Subcutaneous abdominal adipose tissue (tissue), 5 donors: ENCODE measurements around the gene NEDD9.
A peak's percentile ranks its signal among the peaks of the same experiment; 100 is the strongest.

Experiments
- H3K27ac ChIP-seq: one replicate; pipeline ENCODE4 v1.7.0; 2013; ENCODE audit warnings: low read depth, mild to moderate bottlenecking, inconsistent platforms, low read length, moderate library complexity
- H3K27me3 ChIP-seq, 5 donors: one replicate each; pipeline ENCODE4 v1.7.0; 2013; ENCODE audit warnings: low read length in 5 of 5, inconsistent platforms in 1 of 5; ENCODE audit not compliant: control insufficient read depth in 5 of 5, insufficient read depth in 4 of 5
- H3K36me3 ChIP-seq, 5 donors: one replicate each; pipeline ENCODE4 v1.7.0; 2013; ENCODE audit warnings: low read length in 5 of 5; ENCODE audit not compliant: control insufficient read depth in 5 of 5, insufficient read depth in 5 of 5
- H3K4me1 ChIP-seq, 5 donors: one replicate each; pipeline ENCODE4 v1.7.0; 2013; ENCODE audit warnings: low read length in 5 of 5, mild to moderate bottlenecking in 3 of 5, moderate library complexity in 1 of 5; ENCODE audit not compliant: control insufficient read depth in 5 of 5, insufficient read depth in 5 of 5
- H3K4me3 ChIP-seq, 5 donors: one replicate each; pipeline ENCODE4 v1.7.0; 2013; ENCODE audit warnings: low read length in 5 of 5, low read depth in 1 of 5
- H3K9ac ChIP-seq, 5 donors: one replicate each; pipeline ENCODE4 v1.7.0; 2013; ENCODE audit warnings: low read length in 5 of 5, mild to moderate bottlenecking in 4 of 5, moderate library complexity in 3 of 5
- H3K9me3 ChIP-seq, 5 donors: one replicate each; pipeline ENCODE4 v1.7.0; 2013; ENCODE audit warnings: low read length in 5 of 5; ENCODE audit not compliant: control insufficient read depth in 5 of 5
- donor health status: healthy.
- donor health status: healthy.
- donor health status: healthy.
- donor health status: healthy.
- donor health status: healthy.

The NEDD9 gene

GRCh38 chr6:11204005-11204399 lies 28.5 kb downstream of the NEDD9 start:
- H3K27ac ChIP-seq = peak overlapping the region; percentile 55

GRCh38 chr6:11203306-11204004 lies 29.0 kb downstream of the NEDD9 start:
- H3K9me3 ChIP-seq = no peaks in the 10 kb centered on the region
- no peaks in the 10 kb centered on the region for H3K27me3 ChIP-seq
- peak overlapping the region; percentile 55 for H3K27ac ChIP-seq
- peaks cover 8 to 50% (median 27%) of the 10 kb centered on the region in 5 donors for H3K36me3 ChIP-seq
- H3K9ac ChIP-seq = no peak overlapping the region
- peaks cover 7 to 67% (median 42%) of the 10 kb centered on the region in 5 donors for H3K4me1 ChIP-seq
- no peak overlapping the region for H3K4me3 ChIP-seq

More at GRCh38 chr6:11204005-11204399, 28.5 kb downstream of the NEDD9 start:
- Histone ChIP-seq H3K9me3 (no peaks in the 10 kb centered on the region), H3K27me3 (no peaks in the 10 kb centered on the region), H3K4me1 (peaks cover 7 to 64% (median 38%) of the 10 kb centered on the region in 5 donors), H3K36me3 (peaks cover 8 to 49% (median 26%) of the 10 kb centered on the region in 5 donors), H3K9ac (no peak overlapping the region), H3K4me3 (no peak overlapping the region)

- no peak overlapping the region for H3K9ac ChIP-seq
- H3K4me3 ChIP-seq = no peak overlapping the region
- H3K9me3 ChIP-seq = no peaks in the 10 kb centered on the region
- H3K27me3 ChIP-seq = no peaks in the 10 kb centered on the region
- H3K36me3 ChIP-seq = peaks cover 8 to 49% (median 23%) of the 10 kb centered on the region in 5 donors
- H3K4me1 ChIP-seq = peaks cover 7 to 68% (median 45%) of the 10 kb centered on the region in 5 donors
- peak overlapping the region; percentile 55 for H3K27ac ChIP-seq
Observed at GRCh38 chr6:11202513-11203305, 29.8 kb downstream of the NEDD9 start.

- Histone ChIP-seq H3K27me3 (no peaks in the 10 kb centered on the region), H3K9ac (no peak overlapping the region), H3K36me3 (peaks cover 5 to 49% (median 23%) of the 10 kb centered on the region in 5 donors), H3K4me1 (peaks cover 4 to 68% (median 45%) of the 10 kb centered on the region in 5 donors), H3K4me3 (no peak overlapping the region), H3K27ac (peak overlapping the region; percentile 55), H3K9me3 (no peaks in the 10 kb centered on the region)
Observed at GRCh38 chr6:11201772-11202512, 30.5 kb downstream of the NEDD9 start.

GRCh38 chr6:11201015-11201414 lies 31.5 kb downstream of the NEDD9 start:
- Histone ChIP-seq H3K9ac (no peak overlapping the region), H3K9me3 (no peaks in the 10 kb centered on the region), H3K4me3 (no peak overlapping the region), H3K27ac (peak overlapping the region; percentile 38), H3K4me1 (peaks cover 2 to 66% (median 45%) of the 10 kb centered on the region in 5 donors), H3K36me3 (peaks cover 5 to 47% (median 19%) of the 10 kb centered on the region in 5 donors), H3K27me3 (no peaks in the 10 kb centered on the region)

- no peaks in the 10 kb centered on the region for H3K27me3 ChIP-seq
- no peaks in the 10 kb centered on the region for H3K9me3 ChIP-seq
- H3K4me3 ChIP-seq = no peak overlapping the region
- no peak overlapping the region for H3K9ac ChIP-seq
- peaks cover 0 to 69% (median 48%) of the 10 kb centered on the region in 5 donors for H3K4me1 ChIP-seq
- peak overlapping the region; percentile 38 for H3K27ac ChIP-seq
- H3K36me3 ChIP-seq = peaks cover 5 to 41% (median 15%) of the 10 kb centered on the region in 5 donors
Observed at GRCh38 chr6:11200356-11200755, 32.1 kb downstream of the NEDD9 start.

- peaks cover 5 to 32% (median 14%) of the 10 kb centered on the region in 5 donors for H3K36me3 ChIP-seq
- peak overlapping the region; percentile 66 for H3K27ac ChIP-seq
- no peak overlapping the region for H3K9ac ChIP-seq
- H3K27me3 ChIP-seq = no peaks in the 10 kb centered on the region
- no peaks in the 10 kb centered on the region for H3K9me3 ChIP-seq
- H3K4me3 ChIP-seq = no peak overlapping the region
- peaks cover 0 to 75% (median 59%) of the 10 kb centered on the region in 5 donors for H3K4me1 ChIP-seq
Observed at GRCh38 chr6:11198663-11199603, 33.5 kb downstream of the NEDD9 start.

GRCh38 chr6:11197850-11198249 lies 34.6 kb downstream of the NEDD9 start:
- Histone ChIP-seq H3K9ac (no peak overlapping the region), H3K27me3 (no peaks in the 10 kb centered on the region), H3K4me1 (peaks cover 0 to 69% (median 58%) of the 10 kb centered on the region in 5 donors), H3K9me3 (no peaks in the 10 kb centered on the region), H3K4me3 (no peak overlapping the region), H3K27ac (peak overlapping the region; percentile 66), H3K36me3 (peaks cover 9 to 31% (median 16%) of the 10 kb centered on the region in 5 donors)

- H3K9ac ChIP-seq = no peak overlapping the region
- H3K27ac ChIP-seq = peak overlapping the region; percentile 66
- H3K4me1 ChIP-seq = peaks cover 0 to 62% (median 51%) of the 10 kb centered on the region in 5 donors
- no peaks in the 10 kb centered on the region for H3K9me3 ChIP-seq
- H3K4me3 ChIP-seq = no peak overlapping the region
- no peaks in the 10 kb centered on the region for H3K27me3 ChIP-seq
- peaks cover 10 to 34% (median 19%) of the 10 kb centered on the region in 5 donors for H3K36me3 ChIP-seq
Observed at GRCh38 chr6:11197175-11197536, 35.3 kb downstream of the NEDD9 start.
